GM21515 (cell line): Measurements from ENCODE around the gene IMPA2.
"Not testable (repeated sequence)": the region's sequence is repeated elsewhere in the genome, so short reads cannot be mapped to it uniquely, and the experiment has no call there.

Experiments used
- ATAC-seq: cut with Tn5 transposase; IDR thresholded peaks from one replicate; pipeline ENCODE4 v1.9.1; 2021; ENCODE audit not compliant: unreplicated experiment

IMPA2 gene

GRCh38 chr18:12027046-12027445, 45.7 kb downstream of the IMPA2 start:
- no peak for ATAC-seq

DNA sequence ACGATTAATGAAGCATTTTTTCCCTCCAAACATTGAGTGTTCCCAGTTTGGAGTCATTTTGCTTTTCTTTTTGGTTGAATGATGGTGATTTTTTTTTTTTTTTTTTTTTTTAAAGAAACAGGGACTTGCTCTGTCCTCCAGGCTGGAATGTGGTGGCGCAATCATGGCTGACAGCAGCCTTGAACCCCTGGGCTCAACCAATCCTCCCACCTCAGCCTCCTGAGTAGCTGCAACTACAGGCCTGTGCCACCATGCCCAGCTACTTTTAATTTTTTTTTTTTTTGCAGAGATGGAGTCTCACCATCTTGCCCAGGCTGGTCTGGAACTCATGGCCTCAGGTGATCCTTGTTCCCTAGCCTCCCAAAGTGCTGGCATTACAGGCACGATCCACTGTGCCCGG, 46.2 kb downstream of the IMPA2 start:
- no peak for ATAC-seq

- no peak for ATAC-seq
Observed at GRCh38 chr18:12028040-12028628, 46.8 kb downstream of the IMPA2 start.

- no peak for ATAC-seq
Observed at GRCh38 chr18:12028674-12029073, 47.4 kb downstream of the IMPA2 start.

DNA sequence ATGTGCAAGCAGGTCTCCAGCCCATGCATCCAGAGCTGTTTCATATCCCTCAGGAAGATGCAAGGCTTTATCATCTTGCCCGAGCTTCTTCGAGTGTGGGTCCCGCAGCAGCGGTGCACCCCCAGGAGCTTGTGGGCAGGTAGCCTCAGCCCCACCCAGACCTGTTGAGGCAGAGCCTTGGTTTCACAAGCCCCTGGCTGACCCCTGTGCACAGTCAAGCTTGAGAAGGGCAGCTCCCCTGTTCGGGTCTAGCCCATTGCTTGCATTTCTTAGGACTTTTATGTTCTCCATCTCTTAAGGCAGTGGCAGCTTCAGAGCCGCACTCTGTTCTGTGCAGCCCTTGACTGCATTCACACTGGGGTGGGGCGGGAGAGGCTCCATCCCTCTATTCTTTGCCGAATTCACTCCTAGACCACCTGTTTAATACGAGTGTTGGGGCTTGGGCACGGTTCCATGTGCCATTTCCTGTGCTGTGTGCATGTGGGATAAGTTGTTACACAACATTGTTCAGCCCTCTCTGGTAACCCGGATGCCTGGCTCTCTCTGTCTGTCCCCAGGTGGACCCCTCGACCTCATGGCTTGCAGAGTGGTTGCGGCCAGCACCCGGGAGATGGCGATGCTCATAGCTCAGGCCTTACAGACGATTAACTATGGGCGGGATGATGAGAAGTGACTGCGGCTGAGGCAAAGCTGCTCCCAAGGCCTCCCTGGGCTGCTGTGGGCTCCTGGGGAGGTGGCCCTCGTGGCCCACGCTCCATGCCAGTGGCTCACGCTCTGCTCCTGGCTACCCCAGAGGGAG, 48.7 kb downstream of the IMPA2 start:
- no peak for ATAC-seq

DNA sequence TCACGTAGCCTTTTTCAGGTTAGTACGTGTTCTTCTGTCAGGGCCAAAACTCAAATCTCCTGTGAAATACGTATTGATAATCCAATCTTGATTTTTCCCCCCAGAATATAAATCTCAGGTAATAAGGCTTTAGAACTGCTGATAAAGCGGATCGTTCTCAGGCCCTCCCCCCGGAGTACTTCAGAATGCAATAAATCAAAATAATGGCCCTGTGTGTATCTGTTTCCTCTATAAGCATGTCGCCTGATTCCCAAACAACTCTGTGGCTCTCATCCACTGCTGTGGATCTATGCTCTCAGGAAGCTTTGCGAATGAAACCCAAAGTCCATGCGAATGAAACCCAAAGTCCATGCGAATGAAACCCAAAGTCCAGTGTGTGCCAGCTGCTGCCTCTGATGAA, 49.4 kb downstream of the IMPA2 start:
- no peak for ATAC-seq

- ATAC-seq = no peak
Observed at GRCh38 chr18:12031181-12031580, 49.9 kb downstream of the IMPA2 start.

DNA sequence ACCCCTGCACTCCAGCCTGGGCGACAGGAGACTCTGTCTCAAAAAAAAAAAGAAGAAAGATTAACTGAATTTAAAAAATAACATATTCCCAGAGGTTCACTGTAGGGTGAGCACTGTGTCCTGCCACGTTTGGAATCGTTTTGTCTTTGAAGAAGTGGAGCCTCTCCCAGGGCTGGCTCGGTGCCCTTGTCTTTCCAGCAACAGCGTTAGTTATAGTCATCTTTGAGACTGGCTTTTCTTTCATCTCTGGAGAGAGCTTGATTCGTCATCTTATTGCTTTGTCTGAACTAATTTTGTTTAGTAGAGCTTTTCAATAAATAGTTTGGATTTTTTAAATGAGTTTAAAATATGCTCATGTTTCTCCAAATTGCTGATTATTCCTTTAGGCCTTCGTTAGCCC, 50.5 kb downstream of the IMPA2 start:
- no peak for ATAC-seq

GRCh38 chr18:12032786-12033642, 51.7 kb downstream of the IMPA2 start:
- ATAC-seq = no peak

DNA sequence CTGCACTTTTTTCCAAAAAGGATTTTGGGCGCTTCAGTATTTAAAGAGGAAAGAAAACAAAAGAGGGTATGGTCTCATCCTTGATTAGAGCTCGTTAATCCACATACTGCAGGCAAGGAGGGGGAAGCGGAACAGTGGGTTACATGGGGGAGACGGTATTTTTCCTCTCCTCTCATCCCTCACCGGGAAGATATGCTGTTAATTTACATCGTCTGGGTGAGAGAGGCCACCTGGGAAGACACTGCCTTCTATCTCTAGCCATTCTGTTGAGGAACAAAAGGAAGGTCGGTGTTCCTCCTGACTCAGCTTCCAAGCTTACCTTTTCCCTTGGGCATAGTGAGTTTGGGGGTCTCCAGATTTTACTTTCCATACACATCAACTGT, 52.3 kb downstream of the IMPA2 start:
- no peak for ATAC-seq

DNA sequence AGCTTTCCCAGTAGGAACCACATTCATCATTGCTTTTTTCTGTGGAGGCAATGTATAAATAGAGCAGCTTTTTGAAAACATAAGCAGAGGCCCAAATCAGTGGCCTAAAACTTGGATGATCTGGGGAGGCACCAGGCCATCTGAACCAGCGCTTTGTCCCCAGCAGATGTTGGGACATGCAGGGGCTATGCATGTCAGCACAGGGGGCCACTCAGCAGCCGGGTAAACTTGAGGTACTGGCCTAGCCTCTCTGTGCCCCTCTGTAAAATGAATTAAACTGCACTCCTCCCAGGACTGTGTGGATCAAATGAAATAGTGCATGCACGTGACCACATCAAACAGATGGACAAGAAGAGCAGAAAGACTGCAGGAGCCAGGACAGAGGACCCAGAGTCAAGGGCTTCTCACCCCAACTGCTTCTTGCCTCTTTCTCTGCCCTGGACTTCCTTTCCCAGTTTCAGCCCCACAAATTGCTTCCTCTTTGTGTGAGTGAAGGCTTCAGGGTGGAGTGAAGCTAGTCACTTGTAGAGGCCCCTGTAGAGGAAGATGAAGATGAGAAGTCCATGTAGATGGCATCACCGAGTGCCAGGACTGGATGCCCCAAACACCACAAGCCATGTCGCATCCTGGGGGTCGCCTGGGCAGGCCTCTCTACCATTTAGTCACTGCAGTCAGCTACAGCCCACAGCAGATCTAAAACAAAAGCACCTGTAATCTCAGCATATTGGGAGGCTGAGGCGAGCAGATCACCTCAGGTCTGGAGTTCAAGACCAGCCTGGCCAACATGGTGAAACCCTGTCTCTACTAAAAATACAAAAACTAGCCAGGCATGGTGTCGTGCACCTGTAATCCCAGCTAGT, 53.2 kb downstream of the IMPA2 start:
- ATAC-seq = no peak

DNA sequence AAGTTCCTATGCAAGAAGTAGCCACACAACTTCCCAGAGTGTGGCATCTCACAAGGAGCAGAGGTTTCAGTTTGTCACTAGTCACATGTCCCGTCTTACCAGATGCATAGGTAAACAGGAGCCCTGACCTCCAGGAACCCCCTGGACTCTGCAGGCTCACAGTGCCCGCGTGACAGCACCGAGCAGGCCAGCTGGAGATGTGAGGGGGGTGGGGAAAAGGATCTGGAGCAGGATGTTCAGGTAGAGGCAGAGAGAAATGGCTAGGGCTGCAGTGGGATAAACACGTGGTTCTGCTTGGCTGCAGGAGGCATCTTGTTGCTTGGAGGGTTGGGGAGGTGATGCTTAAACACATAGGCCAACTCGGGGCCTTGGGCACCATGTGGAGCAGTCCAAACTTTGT, 54.2 kb downstream of the IMPA2 start:
- ATAC-seq = no peak

- no peak for ATAC-seq
Observed at GRCh38 chr18:12036201-12036751, 55.0 kb downstream of the IMPA2 start.

DNA sequence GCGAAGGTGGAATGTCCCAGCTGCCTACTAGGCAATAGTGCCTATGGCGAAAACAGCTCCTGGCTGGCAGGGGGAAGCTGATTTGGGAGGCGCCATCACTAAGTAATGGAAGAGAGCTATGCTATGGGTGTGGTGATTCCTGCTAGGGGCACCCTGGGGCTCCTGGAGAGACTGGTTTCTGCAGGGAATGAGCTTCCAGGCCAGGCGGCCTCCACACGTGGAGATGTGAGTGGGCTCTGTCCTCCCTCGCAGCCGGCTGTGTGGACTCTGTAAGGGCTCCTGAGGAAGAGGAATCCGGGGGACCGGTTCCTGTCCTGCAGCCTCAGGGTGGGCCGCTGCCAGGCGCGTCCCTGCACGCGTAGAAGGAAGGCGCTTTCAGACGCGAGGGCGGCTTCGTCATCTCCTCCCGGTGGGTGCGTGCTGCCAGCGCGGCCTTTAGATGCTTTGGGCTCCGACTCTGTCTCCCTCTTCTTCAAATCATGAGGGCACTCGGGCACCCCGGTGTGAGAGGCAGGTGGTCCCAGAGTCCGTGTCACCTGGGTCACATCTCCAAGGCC, 56.9 kb downstream of the IMPA2 start:
- ATAC-seq = no peak

DNA sequence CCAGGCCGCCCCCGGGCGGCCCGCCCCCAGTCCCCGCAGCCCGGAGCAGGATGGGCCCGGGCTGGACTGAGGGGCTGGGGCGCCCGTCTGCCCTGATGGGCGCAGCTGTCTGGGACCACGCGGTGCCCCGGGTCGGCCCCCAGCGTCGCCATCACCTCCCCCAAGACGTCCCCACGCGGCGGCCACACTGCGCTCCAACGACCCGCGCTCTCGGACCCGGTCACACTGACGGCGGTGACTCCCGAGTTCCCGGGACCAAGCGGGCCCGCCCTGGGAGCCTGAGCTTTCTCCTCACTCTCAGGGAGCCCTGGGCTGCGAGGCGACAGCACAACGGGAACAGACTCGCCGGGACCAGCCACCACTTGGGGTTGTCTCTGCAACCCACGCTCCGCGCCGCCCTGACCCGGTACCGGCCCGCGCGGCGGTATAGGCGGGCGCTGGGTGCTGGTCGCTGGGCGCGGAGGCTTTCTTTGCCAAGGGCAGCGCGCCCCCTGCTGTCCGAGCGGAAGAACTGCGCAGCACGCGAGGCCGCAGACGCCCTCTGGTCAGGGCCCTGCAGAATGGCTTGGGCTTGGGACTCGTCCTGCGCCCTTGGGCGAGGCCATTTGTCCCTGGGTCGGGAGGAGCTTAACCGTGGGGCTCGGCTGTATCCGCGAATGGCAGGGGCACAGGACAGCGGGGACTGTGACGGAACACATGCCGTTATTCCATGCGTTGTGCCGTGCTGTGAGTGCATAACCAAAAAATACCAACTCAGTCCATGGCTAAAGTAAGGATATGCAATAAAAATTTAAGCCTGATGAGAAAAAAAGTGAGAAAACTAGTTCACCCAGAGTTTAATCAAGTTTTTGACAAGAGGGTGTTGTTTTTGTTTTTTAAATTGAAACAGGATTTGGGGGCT, 57.6 kb downstream of the IMPA2 start:
- ATAC-seq = peak; percentile 80

DNA sequence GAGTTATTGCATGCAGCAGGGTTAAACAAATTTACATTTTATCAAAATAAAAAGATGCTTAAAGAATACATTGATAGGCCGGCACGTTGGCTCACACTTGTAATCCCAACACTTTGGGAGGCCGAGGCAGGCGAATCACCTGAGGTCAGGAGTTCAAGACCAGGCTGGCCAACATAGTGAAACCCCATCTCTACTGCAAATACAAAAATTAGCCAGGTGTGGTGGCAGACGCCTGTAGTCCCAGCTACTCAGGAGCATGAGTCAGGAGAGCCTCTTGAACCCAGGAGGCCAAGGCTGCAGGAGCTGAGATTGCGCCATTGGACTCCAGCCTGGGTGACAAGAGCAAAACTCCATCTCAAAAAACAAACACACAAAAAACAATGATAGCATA, 58.2 kb downstream of the IMPA2 start:
- not testable (repeated sequence) for ATAC-seq

DNA sequence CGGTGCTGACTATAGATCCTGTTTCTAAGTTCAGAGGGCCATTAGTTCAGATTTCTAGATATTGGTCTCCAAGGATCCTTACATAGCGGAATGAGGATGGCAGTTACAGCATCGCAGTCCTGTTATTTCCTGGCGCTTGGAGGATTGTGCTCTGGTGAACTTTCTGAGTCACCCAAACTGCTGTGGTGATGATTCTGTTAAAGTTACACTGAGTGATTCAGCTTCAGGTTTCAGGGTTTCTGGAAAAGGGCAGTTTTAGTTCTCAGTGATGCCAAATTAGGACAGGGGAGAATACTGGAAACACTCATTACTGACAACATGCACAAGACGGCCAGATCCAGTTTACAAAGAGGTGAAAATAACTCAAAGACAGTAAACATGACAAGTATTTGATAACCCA, 60.3 kb downstream of the IMPA2 start:
- no peak for ATAC-seq

GRCh38 chr18:12043811-12044210, 62.5 kb downstream of the IMPA2 start:
- ATAC-seq = no peak

- no peak for ATAC-seq
Observed at GRCh38 chr18:12044591-12044990, 63.3 kb downstream of the IMPA2 start.
